ENCODE results near the gene PLCD3. TPM values are rescaled to one million over a fixed set of nuclear protein-coding genes. Genes with fewer than 3 reads are reported as not detected.

PLCD3 gene
- total and polyA plus RNA-seq, 10 of the 15 experiments (the other 5 are each of a cell fraction or from before 2014, with no cell fraction given): 0.02 to 1.6 (median 0.44) TPM

DNA sequence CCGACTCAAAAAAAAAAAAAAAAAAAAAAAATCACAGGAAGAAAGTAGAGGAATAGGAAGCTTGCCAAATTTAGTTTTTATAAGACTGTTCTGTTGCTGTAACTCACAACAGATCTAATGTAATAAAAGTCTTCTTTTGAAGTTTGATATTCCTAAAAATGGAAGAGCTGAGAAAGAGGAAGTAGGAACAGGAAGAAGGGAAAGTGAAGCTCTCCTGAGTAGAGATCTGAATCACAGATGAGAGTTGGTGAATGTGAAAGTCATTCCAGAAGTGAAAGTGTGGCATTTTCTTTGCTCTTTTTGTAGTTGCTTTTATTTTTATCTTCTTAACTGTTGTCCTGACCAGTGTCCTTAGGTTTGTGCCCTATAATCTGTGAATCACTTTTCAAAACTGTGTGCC lies 69.1 kb downstream of the PLCD3 start (continued):
- TF ChIP-seq, protein P1, sequence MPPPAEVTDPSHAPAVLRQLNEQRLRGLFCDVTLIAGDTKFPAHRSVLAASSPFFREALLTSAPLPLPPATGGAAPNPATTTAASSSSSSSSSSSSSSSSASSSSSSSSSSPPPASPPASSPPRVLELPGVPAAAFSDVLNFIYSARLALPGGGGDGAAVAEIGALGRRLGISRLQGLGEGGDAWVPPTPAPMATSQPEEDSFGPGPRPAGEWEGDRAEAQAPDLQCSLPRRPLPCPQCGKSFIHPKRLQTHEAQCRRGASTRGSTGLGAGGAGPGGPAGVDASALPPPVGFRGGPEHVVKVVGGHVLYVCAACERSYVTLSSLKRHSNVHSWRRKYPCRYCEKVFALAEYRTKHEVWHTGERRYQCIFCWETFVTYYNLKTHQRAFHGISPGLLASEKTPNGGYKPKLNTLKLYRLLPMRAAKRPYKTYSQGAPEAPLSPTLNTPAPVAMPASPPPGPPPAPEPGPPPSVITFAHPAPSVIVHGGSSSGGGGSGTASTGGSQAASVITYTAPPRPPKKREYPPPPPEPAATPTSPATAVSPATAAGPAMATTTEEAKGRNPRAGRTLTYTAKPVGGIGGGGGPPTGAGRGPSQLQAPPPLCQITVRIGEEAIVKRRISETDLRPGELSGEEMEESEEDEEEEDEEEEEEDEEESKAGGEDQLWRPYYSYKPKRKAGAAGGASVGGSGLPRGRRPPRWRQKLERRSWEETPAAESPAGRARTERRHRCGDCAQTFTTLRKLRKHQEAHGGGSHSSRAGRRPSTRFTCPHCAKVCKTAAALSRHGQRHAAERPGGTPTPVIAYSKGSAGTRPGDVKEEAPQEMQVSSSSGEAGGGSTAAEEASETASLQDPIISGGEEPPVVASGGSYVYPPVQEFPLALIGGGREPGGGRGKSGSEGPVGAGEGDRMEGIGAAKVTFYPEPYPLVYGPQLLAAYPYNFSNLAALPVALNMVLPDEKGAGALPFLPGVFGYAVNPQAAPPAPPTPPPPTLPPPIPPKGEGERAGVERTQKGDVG (CRISPR knock-in tag; IDR thresholded peaks at IDR 0.05): no peak
- no peak for TF ChIP-seq ASH2L (IDR thresholded peaks at IDR 0.05; ENCODE audit: borderline replicate concordance, low read depth)
- no peak for TF ChIP-seq NFYA (IDR thresholded peaks at IDR 0.05; ENCODE audit: borderline replicate concordance, low read depth, low read length)
- no peak for TF ChIP-seq KAT2A (conservative IDR thresholded peaks at IDR 0.05; ENCODE audit: control insufficient read depth, low read depth, low read length)
- peak; percentile 87 for TF ChIP-seq MEF2B (IDR thresholded peaks at IDR 0.05; ENCODE audit: partially characterized antibody, poor library complexity, severe bottlenecking)
- TF ChIP-seq, protein P2, sequence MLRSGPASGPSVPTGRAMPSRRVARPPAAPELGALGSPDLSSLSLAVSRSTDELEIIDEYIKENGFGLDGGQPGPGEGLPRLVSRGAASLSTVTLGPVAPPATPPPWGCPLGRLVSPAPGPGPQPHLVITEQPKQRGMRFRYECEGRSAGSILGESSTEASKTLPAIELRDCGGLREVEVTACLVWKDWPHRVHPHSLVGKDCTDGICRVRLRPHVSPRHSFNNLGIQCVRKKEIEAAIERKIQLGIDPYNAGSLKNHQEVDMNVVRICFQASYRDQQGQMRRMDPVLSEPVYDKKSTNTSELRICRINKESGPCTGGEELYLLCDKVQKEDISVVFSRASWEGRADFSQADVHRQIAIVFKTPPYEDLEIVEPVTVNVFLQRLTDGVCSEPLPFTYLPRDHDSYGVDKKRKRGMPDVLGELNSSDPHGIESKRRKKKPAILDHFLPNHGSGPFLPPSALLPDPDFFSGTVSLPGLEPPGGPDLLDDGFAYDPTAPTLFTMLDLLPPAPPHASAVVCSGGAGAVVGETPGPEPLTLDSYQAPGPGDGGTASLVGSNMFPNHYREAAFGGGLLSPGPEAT (IDR thresholded peaks at IDR 0.05; ENCODE audit: low read depth): peak; percentile 98
- TF ChIP-seq STAT1 (conservative IDR thresholded peaks at IDR 0.05): no peak
- TF ChIP-seq, protein P3, sequence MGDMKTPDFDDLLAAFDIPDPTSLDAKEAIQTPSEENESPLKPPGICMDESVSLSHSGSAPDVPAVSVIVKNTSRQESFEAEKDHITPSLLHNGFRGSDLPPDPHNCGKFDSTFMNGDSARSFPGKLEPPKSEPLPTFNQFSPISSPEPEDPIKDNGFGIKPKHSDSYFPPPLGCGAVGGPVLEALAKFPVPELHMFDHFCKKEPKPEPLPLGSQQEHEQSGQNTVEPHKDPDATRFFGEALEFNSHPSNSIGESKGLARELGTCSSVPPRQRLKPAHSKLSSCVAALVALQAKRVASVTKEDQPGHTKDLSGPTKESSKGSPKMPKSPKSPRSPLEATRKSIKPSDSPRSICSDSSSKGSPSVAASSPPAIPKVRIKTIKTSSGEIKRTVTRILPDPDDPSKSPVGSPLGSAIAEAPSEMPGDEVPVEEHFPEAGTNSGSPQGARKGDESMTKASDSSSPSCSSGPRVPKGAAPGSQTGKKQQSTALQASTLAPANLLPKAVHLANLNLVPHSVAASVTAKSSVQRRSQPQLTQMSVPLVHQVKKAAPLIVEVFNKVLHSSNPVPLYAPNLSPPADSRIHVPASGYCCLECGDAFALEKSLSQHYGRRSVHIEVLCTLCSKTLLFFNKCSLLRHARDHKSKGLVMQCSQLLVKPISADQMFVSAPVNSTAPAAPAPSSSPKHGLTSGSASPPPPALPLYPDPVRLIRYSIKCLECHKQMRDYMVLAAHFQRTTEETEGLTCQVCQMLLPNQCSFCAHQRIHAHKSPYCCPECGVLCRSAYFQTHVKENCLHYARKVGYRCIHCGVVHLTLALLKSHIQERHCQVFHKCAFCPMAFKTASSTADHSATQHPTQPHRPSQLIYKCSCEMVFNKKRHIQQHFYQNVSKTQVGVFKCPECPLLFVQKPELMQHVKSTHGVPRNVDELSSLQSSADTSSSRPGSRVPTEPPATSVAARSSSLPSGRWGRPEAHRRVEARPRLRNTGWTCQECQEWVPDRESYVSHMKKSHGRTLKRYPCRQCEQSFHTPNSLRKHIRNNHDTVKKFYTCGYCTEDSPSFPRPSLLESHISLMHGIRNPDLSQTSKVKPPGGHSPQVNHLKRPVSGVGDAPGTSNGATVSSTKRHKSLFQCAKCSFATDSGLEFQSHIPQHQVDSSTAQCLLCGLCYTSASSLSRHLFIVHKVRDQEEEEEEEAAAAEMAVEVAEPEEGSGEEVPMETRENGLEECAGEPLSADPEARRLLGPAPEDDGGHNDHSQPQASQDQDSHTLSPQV (IDR thresholded peaks at IDR 0.05): no peak
- no peak for TF ChIP-seq HDAC6 (IDR thresholded peaks at IDR 0.05; ENCODE audit: unreplicated experiment)
- TF ChIP-seq SREBF1 (IDR thresholded peaks at IDR 0.05; ENCODE audit: low read length): no peak
- peak; percentile 99 for TF ChIP-seq IRF4 (IDR thresholded peaks at IDR 0.05; ENCODE audit: low read depth, low read length)
- TF ChIP-seq ATF7 (IDR thresholded peaks at IDR 0.05; ENCODE audit: low read depth): peak; percentile 70; the same call in 1 of the 2 replicates
- TF ChIP-seq, protein P4, sequence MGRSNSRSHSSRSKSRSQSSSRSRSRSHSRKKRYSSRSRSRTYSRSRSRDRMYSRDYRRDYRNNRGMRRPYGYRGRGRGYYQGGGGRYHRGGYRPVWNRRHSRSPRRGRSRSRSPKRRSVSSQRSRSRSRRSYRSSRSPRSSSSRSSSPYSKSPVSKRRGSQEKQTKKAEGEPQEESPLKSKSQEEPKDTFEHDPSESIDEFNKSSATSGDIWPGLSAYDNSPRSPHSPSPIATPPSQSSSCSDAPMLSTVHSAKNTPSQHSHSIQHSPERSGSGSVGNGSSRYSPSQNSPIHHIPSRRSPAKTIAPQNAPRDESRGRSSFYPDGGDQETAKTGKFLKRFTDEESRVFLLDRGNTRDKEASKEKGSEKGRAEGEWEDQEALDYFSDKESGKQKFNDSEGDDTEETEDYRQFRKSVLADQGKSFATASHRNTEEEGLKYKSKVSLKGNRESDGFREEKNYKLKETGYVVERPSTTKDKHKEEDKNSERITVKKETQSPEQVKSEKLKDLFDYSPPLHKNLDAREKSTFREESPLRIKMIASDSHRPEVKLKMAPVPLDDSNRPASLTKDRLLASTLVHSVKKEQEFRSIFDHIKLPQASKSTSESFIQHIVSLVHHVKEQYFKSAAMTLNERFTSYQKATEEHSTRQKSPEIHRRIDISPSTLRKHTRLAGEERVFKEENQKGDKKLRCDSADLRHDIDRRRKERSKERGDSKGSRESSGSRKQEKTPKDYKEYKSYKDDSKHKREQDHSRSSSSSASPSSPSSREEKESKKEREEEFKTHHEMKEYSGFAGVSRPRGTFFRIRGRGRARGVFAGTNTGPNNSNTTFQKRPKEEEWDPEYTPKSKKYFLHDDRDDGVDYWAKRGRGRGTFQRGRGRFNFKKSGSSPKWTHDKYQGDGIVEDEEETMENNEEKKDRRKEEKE (IDR thresholded peaks at IDR 0.05): no peak
- TF ChIP-seq, protein P5, sequence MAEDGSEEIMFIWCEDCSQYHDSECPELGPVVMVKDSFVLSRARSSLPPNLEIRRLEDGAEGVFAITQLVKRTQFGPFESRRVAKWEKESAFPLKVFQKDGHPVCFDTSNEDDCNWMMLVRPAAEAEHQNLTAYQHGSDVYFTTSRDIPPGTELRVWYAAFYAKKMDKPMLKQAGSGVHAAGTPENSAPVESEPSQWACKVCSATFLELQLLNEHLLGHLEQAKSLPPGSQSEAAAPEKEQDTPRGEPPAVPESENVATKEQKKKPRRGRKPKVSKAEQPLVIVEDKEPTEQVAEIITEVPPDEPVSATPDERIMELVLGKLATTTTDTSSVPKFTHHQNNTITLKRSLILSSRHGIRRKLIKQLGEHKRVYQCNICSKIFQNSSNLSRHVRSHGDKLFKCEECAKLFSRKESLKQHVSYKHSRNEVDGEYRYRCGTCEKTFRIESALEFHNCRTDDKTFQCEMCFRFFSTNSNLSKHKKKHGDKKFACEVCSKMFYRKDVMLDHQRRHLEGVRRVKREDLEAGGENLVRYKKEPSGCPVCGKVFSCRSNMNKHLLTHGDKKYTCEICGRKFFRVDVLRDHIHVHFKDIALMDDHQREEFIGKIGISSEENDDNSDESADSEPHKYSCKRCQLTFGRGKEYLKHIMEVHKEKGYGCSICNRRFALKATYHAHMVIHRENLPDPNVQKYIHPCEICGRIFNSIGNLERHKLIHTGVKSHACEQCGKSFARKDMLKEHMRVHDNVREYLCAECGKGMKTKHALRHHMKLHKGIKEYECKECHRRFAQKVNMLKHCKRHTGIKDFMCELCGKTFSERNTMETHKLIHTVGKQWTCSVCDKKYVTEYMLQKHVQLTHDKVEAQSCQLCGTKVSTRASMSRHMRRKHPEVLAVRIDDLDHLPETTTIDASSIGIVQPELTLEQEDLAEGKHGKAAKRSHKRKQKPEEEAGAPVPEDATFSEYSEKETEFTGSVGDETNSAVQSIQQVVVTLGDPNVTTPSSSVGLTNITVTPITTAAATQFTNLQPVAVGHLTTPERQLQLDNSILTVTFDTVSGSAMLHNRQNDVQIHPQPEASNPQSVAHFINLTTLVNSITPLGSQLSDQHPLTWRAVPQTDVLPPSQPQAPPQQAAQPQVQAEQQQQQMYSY (CRISPR knock-in tag; IDR thresholded peaks at IDR 0.05): no peak
